CD14-positive monocyte (primary cell): ENCODE measurements around the gene CAMK1G. TPM values are rescaled to one million over a fixed set of nuclear protein-coding genes. Genes with fewer than 3 reads are reported as not detected.

Experiments used
- DNase-seq, 3 donors: peaks; one replicate each; pipeline ENCODE4 v3.0.0-alpha.2; 2011 to 2022
- H2AFZ ChIP-seq: 2 replicates; pipeline ENCODE4 v1.6.0; 2012; ENCODE audit warnings: mild to moderate bottlenecking, low read depth, low read length, inconsistent platforms; ENCODE audit not compliant: insufficient read depth, poor library complexity, severe bottlenecking
- H3K27ac ChIP-seq, 2 donors: 1 replicate in 1 of 2; 2 replicates in 1 of 2; pipeline ENCODE4 v1.5.1; 2012 to 2013; ENCODE audit warnings: low read length in 2 of 2, control low read depth in 1 of 2, inconsistent platforms in 1 of 2, low read depth in 1 of 2, mild to moderate bottlenecking in 1 of 2
- H3K27me3 ChIP-seq, 2 donors: one replicate each; pipeline versions ENCODE4 v1.6.0 to v1.6.1; 2011 to 2013; ENCODE audit warnings: low read length in 2 of 2; ENCODE audit not compliant: control insufficient read depth in 2 of 2, insufficient read depth in 2 of 2
- H3K36me3 ChIP-seq, 2 donors: replicated peaks in 1 of 2; 1 replicate in 1 of 2; 2 replicates in 1 of 2; pipeline versions ENCODE4 v1.5.1 to v1.6.1; 2012 to 2013; ENCODE audit warnings: low read length in 2 of 2, control low read depth in 1 of 2, inconsistent platforms in 1 of 2, mild to moderate bottlenecking in 1 of 2; ENCODE audit not compliant: insufficient read depth in 2 of 2, control insufficient read depth in 1 of 2
- H3K4me1 ChIP-seq, 2 donors: 1 replicate in 1 of 2; 2 replicates in 1 of 2; pipeline versions ENCODE4 v1.5.1 to v1.6.1; 2012 to 2013; ENCODE audit warnings: low read length in 2 of 2, control low read depth in 1 of 2, inconsistent platforms in 1 of 2, mild to moderate bottlenecking in 1 of 2, moderate library complexity in 1 of 2; ENCODE audit not compliant: insufficient read depth in 2 of 2, control insufficient read depth in 1 of 2
- H3K4me2 ChIP-seq: replicated peaks from 2 replicates; pipeline ENCODE3; 2012; ENCODE audit warnings: low read length, moderate library complexity, mild to moderate bottlenecking; ENCODE audit not compliant: poor library complexity, severe bottlenecking; ENCODE audit errors: extremely low read depth
- H3K4me3 ChIP-seq, 3 experiments: fragments of 200-600 bp in 1 of 3; sonication (generic) in 1 of 3; replicated peaks in 1 of 3; 1 replicate in 2 of 3; 2 replicates in 1 of 3; pipeline ENCODE4 v1.5.1; 2011 to 2013; ENCODE audit warnings: low read length in 3 of 3, mild to moderate bottlenecking in 3 of 3, control low read depth in 2 of 3, low read depth in 2 of 3, inconsistent platforms in 1 of 3, moderate library complexity in 1 of 3
- H3K79me2 ChIP-seq: 2 replicates; pipeline ENCODE4 v1.6.0; 2012; ENCODE audit warnings: mild to moderate bottlenecking, control low read depth, inconsistent platforms, low read length, moderate library complexity; ENCODE audit not compliant: insufficient read depth
- H3K9ac ChIP-seq: 2 replicates; pipeline ENCODE4 v1.6.0; 2017; ENCODE audit warnings: low read length, mild to moderate bottlenecking; ENCODE audit not compliant: insufficient read depth, poor library complexity, severe bottlenecking
- H3K9me3 ChIP-seq, 2 donors: replicated peaks in 1 of 2; 1 replicate in 1 of 2; 2 replicates in 1 of 2; pipeline versions ENCODE4 v1.5.1 to v1.6.1; 2012 to 2013; ENCODE audit warnings: low read length in 2 of 2, control low read depth in 1 of 2; ENCODE audit not compliant: control insufficient read depth in 1 of 2, insufficient read depth in 1 of 2
- H4K20me1 ChIP-seq: 2 replicates; pipeline ENCODE4 v1.6.0; 2012; ENCODE audit warnings: mild to moderate bottlenecking, low read length, control low read depth, moderate library complexity; ENCODE audit not compliant: insufficient read depth
- H3K27ac Mint-ChIP-seq, 7 donors: one replicate each; pipeline ENCODE4 v1.8.0; 2020; ENCODE audit warnings: mild to moderate bottlenecking in 7 of 7, mixed read lengths in 7 of 7, moderate library complexity in 6 of 7, inconsistent platforms in 2 of 7
- H3K27me3 Mint-ChIP-seq, 3 donors: one replicate each; pipeline ENCODE4 v1.8.0; 2021 to 2022; ENCODE audit warnings: low read depth in 3 of 3, mild to moderate bottlenecking in 3 of 3, mixed read lengths in 3 of 3, moderate library complexity in 3 of 3, inconsistent platforms in 1 of 3
- H3K36me3 Mint-ChIP-seq, 2 donors: one replicate each; pipeline ENCODE4 v1.8.0; 2020; ENCODE audit warnings: mixed read lengths in 2 of 2, inconsistent platforms in 1 of 2, mild to moderate bottlenecking in 1 of 2
- H3K4me1 Mint-ChIP-seq: one replicate; pipeline ENCODE4 v1.8.0; 2020; ENCODE audit warnings: mild to moderate bottlenecking, mixed read lengths
- H3K4me3 Mint-ChIP-seq, 2 donors: one replicate each; pipeline ENCODE4 v1.8.0; 2020; ENCODE audit warnings: mild to moderate bottlenecking in 2 of 2, mixed read lengths in 2 of 2, moderate library complexity in 1 of 2
- H3K9me3 Mint-ChIP-seq, 7 donors: one replicate each; pipeline ENCODE4 v1.8.0; 2020 to 2022; ENCODE audit warnings: mixed read lengths in 7 of 7, mild to moderate bottlenecking in 6 of 7, moderate library complexity in 6 of 7, inconsistent platforms in 2 of 7
- WGBS: methylation state at CpG from one replicate; pipeline ENCODE4 v1.1.5; 2013; ENCODE audit warnings: missing lambda C conversion rate; ENCODE audit not compliant: insufficient coverage; 5-methylcytosine and 5-hydroxymethylcytosine counted together
- intact Hi-C, 2 donors: fragments of 100-400 bp; cut with micrococcal nuclease; formaldehyde crosslinking; loops; one replicate each; pipeline versions ENCODE4 v1.15.0 to v1.15.1; 2023
- polyA plus RNA-seq, 3 donors: library from polyadenylated mRNA; depleted of rRNA in 1 of 3; unstranded in 2 of 3; stranded (reverse) in 1 of 3; fragments of 300-500 nt in 2 of 3; fragments of >200 nt in 1 of 3; fragmentation: Illumina TruSeq in 2 of 3; gene quantifications; 1 replicate in 2 of 3; 2 replicates in 1 of 3; pipeline ENCODE4 v1.2.3, GENCODE V29; 2012 to 2021
- TF ChIP-seq, protein P1 (sequence below): fragments of 200-600 bp; IDR thresholded peaks from one replicate; pipeline ENCODE4 v1.8.0; 2022; ENCODE audit warnings: antibody characterized with exemption, mild to moderate bottlenecking

The CAMK1G gene
- polyA plus RNA-seq, 3 donors, result not detected

GRCh38 chr1:209536843-209537242 lies 46.7 kb upstream of the CAMK1G start:
- Histone ChIP-seq H3K36me3 (no peaks in the 10 kb centered on the region), H3K4me2 (no peak overlapping the region), H4K20me1 (no peaks in the 10 kb centered on the region), H3K4me1 (no peaks in the 10 kb centered on the region), H3K4me3 (no peak overlapping the region), H2AFZ (no peak overlapping the region), H3K27ac (no peak overlapping the region), H3K9ac (no peak overlapping the region), H3K27me3 (peaks cover 0 to 2% of the 10 kb centered on the region in 2 donors), H3K79me2 (no peaks in the 10 kb centered on the region), H3K9me3 (no peaks in the 10 kb centered on the region)
- H3K27ac Mint-ChIP-seq, result no peak overlapping the region
- no peaks in the 10 kb centered on the region for H3K4me1 Mint-ChIP-seq
- intact Hi-C loops, result no loop called here
- 83% methylated on average over 1 of the region's 2 CpGs for WGBS
- no peaks in the 10 kb centered on the region for H3K36me3 Mint-ChIP-seq
- TF ChIP-seq, protein P1, sequence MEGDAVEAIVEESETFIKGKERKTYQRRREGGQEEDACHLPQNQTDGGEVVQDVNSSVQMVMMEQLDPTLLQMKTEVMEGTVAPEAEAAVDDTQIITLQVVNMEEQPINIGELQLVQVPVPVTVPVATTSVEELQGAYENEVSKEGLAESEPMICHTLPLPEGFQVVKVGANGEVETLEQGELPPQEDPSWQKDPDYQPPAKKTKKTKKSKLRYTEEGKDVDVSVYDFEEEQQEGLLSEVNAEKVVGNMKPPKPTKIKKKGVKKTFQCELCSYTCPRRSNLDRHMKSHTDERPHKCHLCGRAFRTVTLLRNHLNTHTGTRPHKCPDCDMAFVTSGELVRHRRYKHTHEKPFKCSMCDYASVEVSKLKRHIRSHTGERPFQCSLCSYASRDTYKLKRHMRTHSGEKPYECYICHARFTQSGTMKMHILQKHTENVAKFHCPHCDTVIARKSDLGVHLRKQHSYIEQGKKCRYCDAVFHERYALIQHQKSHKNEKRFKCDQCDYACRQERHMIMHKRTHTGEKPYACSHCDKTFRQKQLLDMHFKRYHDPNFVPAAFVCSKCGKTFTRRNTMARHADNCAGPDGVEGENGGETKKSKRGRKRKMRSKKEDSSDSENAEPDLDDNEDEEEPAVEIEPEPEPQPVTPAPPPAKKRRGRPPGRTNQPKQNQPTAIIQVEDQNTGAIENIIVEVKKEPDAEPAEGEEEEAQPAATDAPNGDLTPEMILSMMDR, result no peak
- peaks cover 2 to 13% (median 6%) of the 10 kb centered on the region in 3 donors for H3K27me3 Mint-ChIP-seq
- no peak for DNase-seq
- H3K9me3 Mint-ChIP-seq, result peaks cover 0 to 2% (median 0%) of the 10 kb centered on the region in 7 donors
- H3K4me3 Mint-ChIP-seq, result no peak overlapping the region

GRCh38 chr1:209537336-209538114 lies 46.0 kb upstream of the CAMK1G start:
- Histone ChIP-seq H3K9me3 (no peaks in the 10 kb centered on the region), H3K27ac (no peak overlapping the region), H3K4me3 (no peak overlapping the region), H3K4me1 (no peaks in the 10 kb centered on the region), H3K4me2 (no peak overlapping the region), H3K79me2 (no peaks in the 10 kb centered on the region), H2AFZ (no peak overlapping the region), H3K36me3 (no peaks in the 10 kb centered on the region), H3K9ac (no peak overlapping the region), H4K20me1 (no peaks in the 10 kb centered on the region), H3K27me3 (peaks cover 0 to 2% of the 10 kb centered on the region in 2 donors)
- peaks cover 0 to 2% (median 0%) of the 10 kb centered on the region in 7 donors for H3K9me3 Mint-ChIP-seq
- TF ChIP-seq, protein P1, result no peak
- intact Hi-C loops, result no loop called here
- 100% methylated on average over 1 of the region's 1 CpG for WGBS
- H3K27ac Mint-ChIP-seq, result no peak overlapping the region
- DNase-seq, result no peak
- no peaks in the 10 kb centered on the region for H3K36me3 Mint-ChIP-seq
- no peaks in the 10 kb centered on the region for H3K4me1 Mint-ChIP-seq
- no peak overlapping the region for H3K4me3 Mint-ChIP-seq
- peaks cover 2 to 13% (median 6%) of the 10 kb centered on the region in 3 donors for H3K27me3 Mint-ChIP-seq
